Rectal smooth muscle tissue (tissue), 1 donor: Measurements from ENCODE around the gene ASB6.

Experiments
- H3K27ac ChIP-seq: one replicate; pipeline ENCODE4 v1.7.0; 2013; ENCODE audit warnings: low read depth, low read length, inconsistent platforms
- H3K27me3 ChIP-seq: one replicate; pipeline ENCODE4 v1.7.0; 2013; ENCODE audit warnings: low read length; ENCODE audit not compliant: control insufficient read depth, insufficient read depth
- H3K36me3 ChIP-seq: one replicate; pipeline ENCODE4 v1.7.0; 2013; ENCODE audit warnings: low read length; ENCODE audit not compliant: control insufficient read depth, insufficient read depth
- H3K4me1 ChIP-seq: one replicate; pipeline ENCODE4 v1.7.0; 2013; ENCODE audit warnings: low read length; ENCODE audit not compliant: control insufficient read depth, insufficient read depth
- H3K4me3 ChIP-seq: one replicate; pipeline ENCODE4 v1.7.0; 2013; ENCODE audit warnings: low read length
- H3K9ac ChIP-seq: one replicate; pipeline ENCODE4 v1.7.0; 2013; ENCODE audit warnings: low read length

The ASB6 gene

GRCh38 chr9:129627556-129628440 lies 14.2 kb downstream of the ASB6 start:
- peak overlapping the region; percentile 90 for H3K4me3 ChIP-seq
- H3K4me1 ChIP-seq: no peaks in the 10 kb centered on the region
- peaks cover 5% of the 10 kb centered on the region for H3K36me3 ChIP-seq
- H3K27me3 ChIP-seq: no peaks in the 10 kb centered on the region
- H3K27ac ChIP-seq: no peak overlapping the region
- no peak overlapping the region for H3K9ac ChIP-seq

GRCh38 chr9:129626625-129627284 lies 15.2 kb downstream of the ASB6 start:
- H3K4me3 ChIP-seq: peak overlapping the region; percentile 90
- H3K27me3 ChIP-seq: no peaks in the 10 kb centered on the region
- peak overlapping the region; percentile 95 for H3K9ac ChIP-seq
- no peaks in the 10 kb centered on the region for H3K36me3 ChIP-seq
- no peaks in the 10 kb centered on the region for H3K4me1 ChIP-seq
- H3K27ac ChIP-seq: peak overlapping the region; percentile 93

GRCh38 chr9:129626079-129626624 lies 15.8 kb downstream of the ASB6 start, which contains the start of gene NTMT1:
NTMT1 (plus strand) TSS chr9:129626163; CDS start chr9:129632704, 6,541 bp downstream.
- peak within 1 kb of the TSS; percentile 93 for H3K27ac ChIP-seq
- H3K4me3 ChIP-seq: peak within 1 kb of the TSS; percentile 90
- H3K36me3 ChIP-seq: no peaks in the 10 kb centered on the region
- H3K9ac ChIP-seq: peak within 1 kb of the TSS; percentile 95
- no peaks in the 10 kb centered on the region for H3K4me1 ChIP-seq
- H3K27me3 ChIP-seq: no peaks in the 10 kb centered on the region

GRCh38 chr9:129624947-129625346 lies 17.0 kb downstream of the ASB6 start:
- H3K27me3 ChIP-seq: no peaks in the 10 kb centered on the region
- H3K27ac ChIP-seq: no peak overlapping the region
- H3K4me1 ChIP-seq: no peaks in the 10 kb centered on the region
- H3K9ac ChIP-seq: no peak overlapping the region
- no peak overlapping the region for H3K4me3 ChIP-seq
- no peaks in the 10 kb centered on the region for H3K36me3 ChIP-seq

- Histone ChIP-seq H3K9ac (no peak overlapping the region), H3K27me3 (no peaks in the 10 kb centered on the region), H3K27ac (no peak overlapping the region), H3K4me1 (no peaks in the 10 kb centered on the region), H3K4me3 (no peak overlapping the region), H3K36me3 (no peaks in the 10 kb centered on the region)
These were observed 17.7 kb downstream of the ASB6 start for GRCh38 chr9:129624168-129624759.

GRCh38 chr9:129623331-129623730 lies 18.6 kb downstream of the ASB6 start:
- no peak overlapping the region for H3K4me3 ChIP-seq
- no peaks in the 10 kb centered on the region for H3K4me1 ChIP-seq
- no peak overlapping the region for H3K27ac ChIP-seq
- no peaks in the 10 kb centered on the region for H3K36me3 ChIP-seq
- no peaks in the 10 kb centered on the region for H3K27me3 ChIP-seq
- no peak overlapping the region for H3K9ac ChIP-seq

GRCh38 chr9:129620669-129621295 lies 21.2 kb downstream of the ASB6 start, which contains the start of gene C9orf50:
C9orf50 (minus strand) TSS chr9:129621101; CDS start chr9:129620574, 527 bp downstream.
- no peak within 1 kb of the TSS for H3K27ac ChIP-seq
- H3K9ac ChIP-seq: peak within 1 kb of the TSS; percentile 13
- peak within 1 kb of the TSS; percentile 52 for H3K4me3 ChIP-seq

GRCh38 chr9:129619787-129620668 lies 21.9 kb downstream of the ASB6 start:
- H3K9ac ChIP-seq: peak overlapping the region; percentile 13

More at GRCh38 chr9:129620669-129621295, 21.2 kb downstream of the ASB6 start, which contains the start of gene C9orf50:
- H3K36me3 ChIP-seq: no peaks in the 10 kb centered on the region
- H3K4me1 ChIP-seq: no peaks in the 10 kb centered on the region
- no peaks in the 10 kb centered on the region for H3K27me3 ChIP-seq

GRCh38 chr9:129617167-129617566 lies 24.8 kb downstream of the ASB6 start:
- no peaks in the 10 kb centered on the region for H3K4me1 ChIP-seq
- H3K27ac ChIP-seq: no peak overlapping the region
- H3K27me3 ChIP-seq: no peaks in the 10 kb centered on the region
- H3K4me3 ChIP-seq: no peak overlapping the region
- no peak overlapping the region for H3K9ac ChIP-seq
- H3K36me3 ChIP-seq: no peaks in the 10 kb centered on the region

More at GRCh38 chr9:129619787-129620668, 21.9 kb downstream of the ASB6 start:
- H3K27ac ChIP-seq: no peak overlapping the region
- H3K4me1 ChIP-seq: no peaks in the 10 kb centered on the region
- no peaks in the 10 kb centered on the region for H3K27me3 ChIP-seq
- H3K4me3 ChIP-seq: peak overlapping the region; percentile 52
- no peaks in the 10 kb centered on the region for H3K36me3 ChIP-seq

GRCh38 chr9:129615407-129616285 lies 26.3 kb downstream of the ASB6 start:
- no peaks in the 10 kb centered on the region for H3K36me3 ChIP-seq
- no peak overlapping the region for H3K4me3 ChIP-seq
- no peak overlapping the region for H3K27ac ChIP-seq
- H3K9ac ChIP-seq: no peak overlapping the region
- H3K4me1 ChIP-seq: peaks cover 3% of the 10 kb centered on the region
- no peaks in the 10 kb centered on the region for H3K27me3 ChIP-seq
